ENCODE measurements around the gene PRKCQ. TPM values are rescaled to one million over a fixed set of nuclear protein-coding genes. Genes with fewer than 3 reads are reported as not detected.
A peak's percentile ranks its signal among the peaks of the same experiment; 100 is the strongest.

Gene PRKCQ
- total RNA-seq, 1 experiment from 2014 or later: 12.1 TPM

DNA sequence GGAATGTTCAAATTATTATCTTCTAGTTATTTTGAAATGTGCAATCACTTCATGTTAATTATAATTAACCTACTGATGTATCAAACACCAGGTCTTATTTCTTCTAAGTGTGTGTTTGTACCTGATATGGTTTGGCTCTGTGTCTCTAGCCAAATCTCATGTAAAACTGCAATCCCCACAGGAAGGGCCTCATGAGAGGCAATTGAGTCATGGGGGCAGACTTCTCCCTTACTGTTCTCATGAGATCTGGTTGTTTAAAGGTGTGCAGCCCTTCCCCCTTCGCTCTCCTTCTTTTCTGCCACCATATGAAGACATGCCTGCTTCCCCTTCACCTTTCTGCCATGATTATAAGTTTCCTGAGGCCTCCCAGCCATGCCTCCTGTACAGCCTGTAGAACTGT is 18.6 kb upstream of the PRKCQ start:
- no peak overlapping the region for H3K4me2 ChIP-seq (ENCODE audit: insufficient read depth, insufficient read length, low read length)
- no peak overlapping the region for H2BK5ac ChIP-seq (ENCODE audit: insufficient read length, low read length)
- H3K23ac ChIP-seq (ENCODE audit: insufficient read length, low read depth, low read length): no peak overlapping the region
- no peak overlapping the region for H2BK120ac ChIP-seq (ENCODE audit: low read depth, low read length, poor library complexity, severe bottlenecking)
- peaks cover 4% of the 10 kb centered on the region; the same call in 1 of the 2 replicates for H3K4me1 ChIP-seq (ENCODE audit: insufficient read depth, low read length)
- no peak overlapping the region for H2BK15ac ChIP-seq (ENCODE audit: low read depth, low read length)
- no peak overlapping the region for H3K4ac ChIP-seq (ENCODE audit: low read depth, low read length)
- H3K9me3 Mint-ChIP-seq: peaks cover 2 to 5% of the 10 kb centered on the region in 2 experiments; a peak in 2 of 5 replicates
- H3K79me1 ChIP-seq (ENCODE audit: insufficient read depth, low read depth, low read length, poor library complexity, severe bottlenecking): no peaks in the 10 kb centered on the region
- no peaks in the 10 kb centered on the region for H3K79me2 ChIP-seq (ENCODE audit: insufficient read depth, low read length)
- no peak overlapping the region for H3K4me3 Mint-ChIP-seq
- no peaks in the 10 kb centered on the region for H3K27me3 ChIP-seq (ENCODE audit: insufficient read depth, low read length)
- no peaks in the 10 kb centered on the region for H3K23me2 ChIP-seq (ENCODE audit: insufficient read length, low read depth, low read length, poor library complexity, severe bottlenecking)
- no peak overlapping the region for H2AFZ ChIP-seq (ENCODE audit: low read length)
- H4K5ac ChIP-seq (ENCODE audit: insufficient read length, low read depth, low read length): no peak overlapping the region
- no peak overlapping the region for H3K27ac ChIP-seq (ENCODE audit: insufficient read length, low read depth, low read length)
- H2BK12ac ChIP-seq (ENCODE audit: insufficient read length, low read depth, low read length): no peak overlapping the region
- no peak overlapping the region for H2AK5ac ChIP-seq (ENCODE audit: insufficient read length, low read length)
- no peak overlapping the region for H3K18ac ChIP-seq (ENCODE audit: insufficient read length, low read depth, low read length)
- H3K14ac ChIP-seq (ENCODE audit: insufficient read depth, low read length): no peak overlapping the region
- DNase-seq: no peak
- TF ChIP-seq, protein P1, sequence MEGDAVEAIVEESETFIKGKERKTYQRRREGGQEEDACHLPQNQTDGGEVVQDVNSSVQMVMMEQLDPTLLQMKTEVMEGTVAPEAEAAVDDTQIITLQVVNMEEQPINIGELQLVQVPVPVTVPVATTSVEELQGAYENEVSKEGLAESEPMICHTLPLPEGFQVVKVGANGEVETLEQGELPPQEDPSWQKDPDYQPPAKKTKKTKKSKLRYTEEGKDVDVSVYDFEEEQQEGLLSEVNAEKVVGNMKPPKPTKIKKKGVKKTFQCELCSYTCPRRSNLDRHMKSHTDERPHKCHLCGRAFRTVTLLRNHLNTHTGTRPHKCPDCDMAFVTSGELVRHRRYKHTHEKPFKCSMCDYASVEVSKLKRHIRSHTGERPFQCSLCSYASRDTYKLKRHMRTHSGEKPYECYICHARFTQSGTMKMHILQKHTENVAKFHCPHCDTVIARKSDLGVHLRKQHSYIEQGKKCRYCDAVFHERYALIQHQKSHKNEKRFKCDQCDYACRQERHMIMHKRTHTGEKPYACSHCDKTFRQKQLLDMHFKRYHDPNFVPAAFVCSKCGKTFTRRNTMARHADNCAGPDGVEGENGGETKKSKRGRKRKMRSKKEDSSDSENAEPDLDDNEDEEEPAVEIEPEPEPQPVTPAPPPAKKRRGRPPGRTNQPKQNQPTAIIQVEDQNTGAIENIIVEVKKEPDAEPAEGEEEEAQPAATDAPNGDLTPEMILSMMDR (conservative IDR thresholded peaks at IDR 0.05): no peak
- peak overlapping the region in 1 of 3 experiments; percentile 14; a peak in 1 of 7 replicates for H3K27ac Mint-ChIP-seq
- no peak overlapping the region for H3K56ac ChIP-seq (ENCODE audit: insufficient read length, low read depth, low read length)
- no peaks in the 10 kb centered on the region for H4K20me1 ChIP-seq (ENCODE audit: control insufficient read depth, insufficient read depth, insufficient read length)
- H4K91ac ChIP-seq (ENCODE audit: insufficient read length, low read depth, low read length): no peak overlapping the region
- H3K27me3 Mint-ChIP-seq (ENCODE audit: low read depth): no peaks in the 10 kb centered on the region
- no CpG with 5 or more reads among the region's 1 CpG for WGBS (ENCODE audit: extremely low coverage, insufficient read length, low lambda C conversion rate)
- H2BK20ac ChIP-seq (ENCODE audit: low read depth, low read length, poor library complexity, severe bottlenecking): no peak overlapping the region
- H3T11ph ChIP-seq (ENCODE audit: low read length): no peak overlapping the region
- no peak overlapping the region for H3K9ac ChIP-seq (ENCODE audit: extremely low read depth, insufficient read length, low read length)
- no peaks in the 10 kb centered on the region for H3K9me3 ChIP-seq (ENCODE audit: control insufficient read depth, low read depth, low read length)
- H3K36me3 Mint-ChIP-seq (ENCODE audit: insufficient read depth in 1 of 3, low read depth in 3 of 3): peaks cover 2 to 10% (median 6%) of the 10 kb centered on the region in 3 experiments; a peak in 4 of 7 replicates
- H3K4me1 Mint-ChIP-seq: peaks cover 15 to 23% of the 10 kb centered on the region in 2 experiments
- no peak overlapping the region for H4K8ac ChIP-seq (replicated peaks; ENCODE audit: insufficient read length, low read depth, low read length)
